ENCODE results near the gene TRUB2.

The TRUB2 gene

GRCh38 chr9:128288273-128289004 lies 33.8 kb downstream of the TRUB2 start:
- Histone ChIP-seq H3K18ac (ENCODE audit: low read length) (no peak overlapping the region), H3K27ac (replicated peaks; ENCODE audit: low read length) (no peak overlapping the region), H3K9ac (ENCODE audit: low read depth, low read length, poor library complexity) (no peak overlapping the region), H2BK15ac (ENCODE audit: low read length) (no peak overlapping the region), H3K4me2 (ENCODE audit: insufficient read depth, low read length, poor library complexity, severe bottlenecking) (no peak overlapping the region), H3K4ac (ENCODE audit: low read length) (no peak overlapping the region), H3K4me1 (ENCODE audit: control insufficient read depth in 2 of 2, insufficient read depth in 1 of 2, low read depth in 1 of 2, low read length in 2 of 2) (no peaks in the 10 kb centered on the region), H2AK5ac (ENCODE audit: low read depth, low read length) (no peak overlapping the region), H2BK5ac (ENCODE audit: low read length) (no peak overlapping the region), H4K8ac (ENCODE audit: low read depth, low read length) (no peak overlapping the region), H2BK12ac (ENCODE audit: low read length) (no peak overlapping the region), H3K27me3 (ENCODE audit: control insufficient read depth in 3 of 3, insufficient read depth in 3 of 3, low read depth in 1 of 3, low read length in 3 of 3) (no peaks in the 10 kb centered on the region), H2BK120ac (ENCODE audit: low read depth, low read length) (no peak overlapping the region), H3K36me3 (replicated peaks in 1 of 2; ENCODE audit: control insufficient read depth in 2 of 2, insufficient read depth in 2 of 2, low read length in 2 of 2) (peaks cover 6 to 30% of the 10 kb centered on the region in 2 donors), H3K79me1 (ENCODE audit: low read depth, low read length) (no peaks in the 10 kb centered on the region), H3K23ac (ENCODE audit: low read depth, low read length, poor library complexity) (peak overlapping the region; percentile 37), H3K14ac (ENCODE audit: low read length) (no peak overlapping the region), H3K9me3 (replicated peaks in 1 of 2; ENCODE audit: control insufficient read depth in 2 of 2, insufficient read depth in 1 of 2, low read depth in 1 of 2, low read length in 2 of 2) (no peaks in the 10 kb centered on the region), H2AFZ (ENCODE audit: low read length) (no peak overlapping the region), H4K91ac (ENCODE audit: low read depth, low read length, poor library complexity) (no peak overlapping the region), H3K4me3 (ENCODE audit: low read length in 2 of 2) (no peak overlapping the region)
- no peak for DNase-seq (ENCODE audit: low spot score)
- no CpG with 5 or more reads among the region's 11 CpGs for WGBS, 2 donors (ENCODE audit: extremely low coverage in 2 of 2, insufficient read length in 2 of 2, insufficient replicate concordance in 1 of 2)

DNA sequence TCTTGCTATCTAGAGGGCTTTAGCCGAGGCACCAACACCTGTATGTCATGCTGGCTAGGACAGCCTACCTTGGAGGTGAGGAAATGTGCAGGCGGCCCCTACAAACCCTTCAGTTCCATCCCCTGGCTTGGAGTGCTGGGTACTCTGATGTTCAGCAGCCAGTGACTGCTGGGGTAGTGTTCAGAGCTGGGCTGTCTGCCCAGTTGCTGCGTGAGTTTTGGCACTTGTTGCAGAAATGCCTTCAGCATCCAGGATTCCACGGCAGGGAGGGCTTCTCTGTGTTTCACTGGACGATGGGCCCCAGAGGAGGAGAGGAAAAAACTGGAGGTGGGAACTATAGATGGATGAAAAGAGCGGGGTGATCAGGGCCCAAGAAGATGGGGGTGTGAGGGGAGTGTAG lies 35.8 kb downstream of the TRUB2 start:
- H3K27ac ChIP-seq (replicated peaks; ENCODE audit: low read length) = no peak overlapping the region
- no peak overlapping the region for H3K9ac ChIP-seq (ENCODE audit: low read depth, low read length, poor library complexity)
- no peak overlapping the region for H3K14ac ChIP-seq (ENCODE audit: low read length)
- H2AK5ac ChIP-seq (ENCODE audit: low read depth, low read length) = no peak overlapping the region
- WGBS, 2 donors (ENCODE audit: extremely low coverage in 2 of 2, insufficient read length in 2 of 2, insufficient replicate concordance in 1 of 2) = no CpG with 5 or more reads among the region's 6 CpGs
- no peak overlapping the region for H2BK5ac ChIP-seq (ENCODE audit: low read length)
- H3K4me1 ChIP-seq (ENCODE audit: control insufficient read depth in 2 of 2, insufficient read depth in 1 of 2, low read depth in 1 of 2, low read length in 2 of 2) = no peaks in the 10 kb centered on the region
- DNase-seq (ENCODE audit: low spot score) = no peak
- no peaks in the 10 kb centered on the region for H3K9me3 ChIP-seq (replicated peaks in 1 of 2; ENCODE audit: control insufficient read depth in 2 of 2, insufficient read depth in 1 of 2, low read depth in 1 of 2, low read length in 2 of 2)
- H3K79me1 ChIP-seq (ENCODE audit: low read depth, low read length) = no peaks in the 10 kb centered on the region
- H3K4me3 ChIP-seq (ENCODE audit: low read length in 2 of 2) = no peak overlapping the region
- H2BK12ac ChIP-seq (ENCODE audit: low read length) = no peak overlapping the region
- no peak overlapping the region for H2BK15ac ChIP-seq (ENCODE audit: low read length)
- H3K36me3 ChIP-seq (replicated peaks in 1 of 2; ENCODE audit: control insufficient read depth in 2 of 2, insufficient read depth in 2 of 2, low read length in 2 of 2) = peaks cover 6 to 30% of the 10 kb centered on the region in 2 donors
- H4K8ac ChIP-seq (ENCODE audit: low read depth, low read length) = no peak overlapping the region
- H4K91ac ChIP-seq (ENCODE audit: low read depth, low read length, poor library complexity) = no peak overlapping the region
- no peak overlapping the region for H2BK120ac ChIP-seq (ENCODE audit: low read depth, low read length)
- no peak overlapping the region for H2AFZ ChIP-seq (ENCODE audit: low read length)
- H3K18ac ChIP-seq (ENCODE audit: low read length) = no peak overlapping the region
- no peak overlapping the region for H3K23ac ChIP-seq (ENCODE audit: low read depth, low read length, poor library complexity)
- no peaks in the 10 kb centered on the region for H3K27me3 ChIP-seq (ENCODE audit: control insufficient read depth in 3 of 3, insufficient read depth in 3 of 3, low read depth in 1 of 3, low read length in 3 of 3)
- H3K4ac ChIP-seq (ENCODE audit: low read length) = no peak overlapping the region
- H3K4me2 ChIP-seq (ENCODE audit: insufficient read depth, low read length, poor library complexity, severe bottlenecking) = no peak overlapping the region

GRCh38 chr9:128285033-128285784 lies 37.0 kb downstream of the TRUB2 start:
- no peak overlapping the region for H2AFZ ChIP-seq (ENCODE audit: low read length)

DNA sequence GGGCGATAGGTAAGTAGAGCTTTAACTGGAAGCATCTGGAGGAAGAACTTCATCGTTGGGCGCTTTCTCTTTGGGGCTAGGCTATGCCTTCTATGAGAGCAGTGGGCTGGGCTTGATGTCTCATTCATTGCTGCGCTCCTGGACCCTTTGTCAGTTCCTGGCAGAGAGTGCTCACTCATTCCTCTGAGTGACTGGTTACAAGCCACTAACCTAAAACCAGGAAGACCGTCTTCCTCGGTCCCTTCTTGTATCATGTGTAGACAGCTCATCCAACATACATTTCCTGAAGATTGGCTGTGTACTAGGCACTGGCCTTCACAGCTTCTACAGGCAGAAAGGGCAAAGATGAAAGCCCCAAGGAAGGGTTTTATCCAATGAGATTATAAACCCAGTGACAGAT lies 39.7 kb downstream of the TRUB2 start:
- Histone ChIP-seq H3K9me3 (replicated peaks in 1 of 2; ENCODE audit: control insufficient read depth in 2 of 2, insufficient read depth in 1 of 2, low read depth in 1 of 2, low read length in 2 of 2) (no peaks in the 10 kb centered on the region), H2AFZ (ENCODE audit: low read length) (no peak overlapping the region), H4K91ac (ENCODE audit: low read depth, low read length, poor library complexity) (no peak overlapping the region), H3K18ac (ENCODE audit: low read length) (no peak overlapping the region), H3K4me1 (ENCODE audit: control insufficient read depth in 2 of 2, insufficient read depth in 1 of 2, low read depth in 1 of 2, low read length in 2 of 2) (no peaks in the 10 kb centered on the region), H2BK5ac (ENCODE audit: low read length) (no peak overlapping the region), H3K79me1 (ENCODE audit: low read depth, low read length) (no peaks in the 10 kb centered on the region), H3K9ac (ENCODE audit: low read depth, low read length, poor library complexity) (no peak overlapping the region), H3K4me2 (ENCODE audit: insufficient read depth, low read length, poor library complexity, severe bottlenecking) (no peak overlapping the region), H3K14ac (ENCODE audit: low read length) (no peak overlapping the region), H3K27me3 (ENCODE audit: control insufficient read depth in 3 of 3, insufficient read depth in 3 of 3, low read depth in 1 of 3, low read length in 3 of 3) (no peaks in the 10 kb centered on the region), H3K27ac (replicated peaks; ENCODE audit: low read length) (no peak overlapping the region), H2BK120ac (ENCODE audit: low read depth, low read length) (no peak overlapping the region), H3K23ac (ENCODE audit: low read depth, low read length, poor library complexity) (no peak overlapping the region), H4K8ac (ENCODE audit: low read depth, low read length) (no peak overlapping the region), H2BK15ac (ENCODE audit: low read length) (no peak overlapping the region), H3K4me3 (ENCODE audit: low read length in 2 of 2) (no peak overlapping the region), H2BK12ac (ENCODE audit: low read length) (no peak overlapping the region), H3K4ac (ENCODE audit: low read length) (no peak overlapping the region), H2AK5ac (ENCODE audit: low read depth, low read length) (no peak overlapping the region), H3K36me3 (replicated peaks in 1 of 2; ENCODE audit: control insufficient read depth in 2 of 2, insufficient read depth in 2 of 2, low read length in 2 of 2) (peaks cover 6 to 15% of the 10 kb centered on the region in 2 donors)
- DNase-seq (ENCODE audit: low spot score) = no peak
- no CpG with 5 or more reads among the region's 6 CpGs for WGBS, 2 donors (ENCODE audit: extremely low coverage in 2 of 2, insufficient read length in 2 of 2, insufficient replicate concordance in 1 of 2)

More at GRCh38 chr9:128285033-128285784, 37.0 kb downstream of the TRUB2 start:
- Histone ChIP-seq H3K9me3 (replicated peaks in 1 of 2; ENCODE audit: control insufficient read depth in 2 of 2, insufficient read depth in 1 of 2, low read depth in 1 of 2, low read length in 2 of 2) (no peaks in the 10 kb centered on the region), H3K14ac (ENCODE audit: low read length) (no peak overlapping the region), H4K8ac (ENCODE audit: low read depth, low read length) (no peak overlapping the region), H3K27me3 (ENCODE audit: control insufficient read depth in 3 of 3, insufficient read depth in 3 of 3, low read depth in 1 of 3, low read length in 3 of 3) (no peaks in the 10 kb centered on the region), H2BK15ac (ENCODE audit: low read length) (no peak overlapping the region), H2BK12ac (ENCODE audit: low read length) (no peak overlapping the region), H3K4me2 (ENCODE audit: insufficient read depth, low read length, poor library complexity, severe bottlenecking) (no peak overlapping the region), H3K36me3 (replicated peaks in 1 of 2; ENCODE audit: control insufficient read depth in 2 of 2, insufficient read depth in 2 of 2, low read length in 2 of 2) (peaks cover 6 to 30% of the 10 kb centered on the region in 2 donors), H4K91ac (ENCODE audit: low read depth, low read length, poor library complexity) (no peak overlapping the region), H2BK5ac (ENCODE audit: low read length) (no peak overlapping the region), H2AK5ac (ENCODE audit: low read depth, low read length) (no peak overlapping the region), H3K27ac (replicated peaks; ENCODE audit: low read length) (no peak overlapping the region), H3K4me3 (ENCODE audit: low read length in 2 of 2) (no peak overlapping the region), H2BK120ac (ENCODE audit: low read depth, low read length) (no peak overlapping the region), H3K9ac (ENCODE audit: low read depth, low read length, poor library complexity) (peak overlapping the region; percentile 30), H3K4me1 (ENCODE audit: control insufficient read depth in 2 of 2, insufficient read depth in 1 of 2, low read depth in 1 of 2, low read length in 2 of 2) (no peaks in the 10 kb centered on the region), H3K4ac (ENCODE audit: low read length) (no peak overlapping the region), H3K23ac (ENCODE audit: low read depth, low read length, poor library complexity) (peak overlapping the region; percentile 81), H3K79me1 (ENCODE audit: low read depth, low read length) (no peaks in the 10 kb centered on the region), H3K18ac (ENCODE audit: low read length) (no peak overlapping the region)
- no peak for DNase-seq (ENCODE audit: low spot score)
- WGBS, 2 donors (ENCODE audit: extremely low coverage in 2 of 2, insufficient read length in 2 of 2, insufficient replicate concordance in 1 of 2) = no CpG with 5 or more reads among the region's 12 CpGs
